Right forelimb (tissue), 1 donor: ENCODE measurements around the gene HTR2A.
"Not testable (repeated sequence)": the region's sequence is repeated elsewhere in the genome, so short reads cannot be mapped to it uniquely, and the experiment has no call there.

ENCODE experiments used
- DNase-seq: peaks from one replicate; pipeline ENCODE4 v3.0.0-alpha.2; 2018

The HTR2A gene

DNA sequence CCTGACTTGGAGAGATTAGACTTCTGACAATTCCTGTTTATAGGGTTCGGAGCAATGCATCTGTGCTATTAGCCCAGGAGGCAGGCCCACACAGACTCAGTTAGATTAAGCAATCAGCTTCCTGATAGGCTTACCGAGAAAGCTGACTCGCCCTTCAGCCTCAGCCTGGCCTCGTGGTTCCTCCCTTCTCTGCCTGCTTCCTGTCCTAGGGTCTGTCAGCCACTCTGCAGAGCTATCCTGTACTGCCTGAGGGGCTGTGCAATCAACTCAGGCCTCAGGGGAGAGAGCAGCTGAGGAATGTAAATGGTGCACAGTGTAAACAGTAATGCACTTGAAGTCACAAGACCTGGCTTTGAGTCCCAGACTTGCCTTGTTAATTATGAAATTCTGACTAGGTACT lies 30.7 kb downstream of the HTR2A start:
- no peak for DNase-seq

GRCh38 chr13:46864941-46865340 lies 31.9 kb downstream of the HTR2A start:
- DNase-seq: no peak

DNA sequence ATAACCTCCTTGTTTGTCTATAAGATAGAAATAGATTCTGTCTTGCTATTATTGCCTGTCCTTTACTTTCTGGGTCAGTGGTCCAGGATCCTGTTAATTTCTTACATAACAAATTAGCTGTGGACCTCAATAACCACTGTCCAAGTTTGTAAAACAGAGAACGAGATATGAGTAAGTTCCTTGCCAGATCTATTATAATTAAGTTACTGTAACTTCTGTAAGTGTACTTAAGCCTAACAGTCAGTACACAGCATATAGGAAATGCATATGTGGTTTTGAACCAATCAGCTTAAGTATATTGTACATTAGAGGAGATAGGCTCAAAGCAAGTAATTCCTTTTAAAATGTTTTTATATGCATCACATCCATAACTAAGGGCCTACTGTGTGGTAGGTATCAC lies 34.9 kb downstream of the HTR2A start:
- DNase-seq: no peak

DNA sequence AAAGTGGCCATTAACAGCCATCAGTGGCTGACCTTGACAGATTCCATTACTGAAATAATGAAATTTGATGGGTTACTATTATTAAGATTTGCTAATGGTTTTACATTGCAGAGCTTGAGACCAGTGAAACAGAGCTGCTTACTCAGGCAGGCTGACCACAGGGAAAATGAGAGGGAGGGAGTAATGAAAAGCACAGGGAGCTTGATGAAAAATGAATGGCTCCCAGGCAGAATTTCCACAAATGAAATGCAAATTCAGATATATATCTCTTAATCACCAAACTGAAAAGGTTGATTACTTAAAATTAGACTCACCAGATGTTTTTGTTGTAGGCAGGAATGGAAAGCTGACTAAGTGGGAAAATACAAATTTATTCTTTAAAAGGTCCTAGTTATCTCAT lies 36.1 kb downstream of the HTR2A start:
- DNase-seq: no peak

DNA sequence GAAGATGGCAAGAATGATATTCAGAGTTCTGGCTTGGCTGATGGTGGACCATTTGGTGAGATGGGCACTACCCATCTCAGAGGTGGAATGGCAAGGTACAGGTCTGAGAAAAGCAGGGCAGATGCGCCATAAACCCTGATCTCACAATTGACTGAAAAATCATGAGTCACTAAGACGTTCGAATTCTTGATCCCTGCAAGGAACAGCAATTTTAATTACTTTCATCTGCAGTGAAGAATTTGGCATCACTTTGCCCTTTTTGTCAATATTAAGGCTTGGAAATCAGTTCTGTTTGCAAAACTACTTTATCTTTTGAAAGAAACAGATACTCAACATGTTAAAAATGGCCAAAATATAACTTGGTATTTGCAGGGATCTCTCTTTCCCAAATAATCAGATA lies 38.1 kb downstream of the HTR2A start:
- DNase-seq: no peak

GRCh38 chr13:46858163-46858562 lies 38.7 kb downstream of the HTR2A start:
- DNase-seq: no peak

- DNase-seq: no peak
These were observed 41.2 kb downstream of the HTR2A start for GRCh38 chr13:46855664-46856063.

DNA sequence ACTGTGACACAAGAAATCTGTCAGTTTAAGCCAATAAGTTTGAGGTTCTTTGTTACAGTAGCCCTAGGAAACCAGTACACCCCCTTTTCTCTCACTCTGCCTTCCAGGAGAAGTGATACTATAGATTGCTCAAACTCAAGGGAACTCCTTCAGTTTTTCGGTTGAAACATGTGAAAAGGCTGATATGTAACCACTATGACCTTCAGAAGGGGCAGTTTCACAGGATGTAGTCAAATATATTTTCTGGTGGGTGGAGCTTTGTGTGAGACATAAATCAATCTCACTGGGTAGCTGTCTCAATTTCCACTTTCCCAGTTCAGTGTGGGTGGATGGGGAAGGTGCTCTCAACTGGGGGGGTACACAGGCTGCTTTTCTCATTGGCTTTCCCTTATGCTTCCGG lies 41.7 kb downstream of the HTR2A start:
- DNase-seq: no peak

GRCh38 chr13:46852168-46852567 lies 44.7 kb downstream of the HTR2A start:
- DNase-seq: no peak

GRCh38 chr13:46850214-46850613 lies 46.6 kb downstream of the HTR2A start:
- DNase-seq: no peak

GRCh38 chr13:46846726-46847125 lies 50.1 kb downstream of the HTR2A start:
- DNase-seq: no peak

- DNase-seq: no peak
These were observed 51.7 kb downstream of the HTR2A start for GRCh38 chr13:46845146-46845545.

- DNase-seq: no peak
These were observed 52.4 kb downstream of the HTR2A start for GRCh38 chr13:46844431-46844830.

DNA sequence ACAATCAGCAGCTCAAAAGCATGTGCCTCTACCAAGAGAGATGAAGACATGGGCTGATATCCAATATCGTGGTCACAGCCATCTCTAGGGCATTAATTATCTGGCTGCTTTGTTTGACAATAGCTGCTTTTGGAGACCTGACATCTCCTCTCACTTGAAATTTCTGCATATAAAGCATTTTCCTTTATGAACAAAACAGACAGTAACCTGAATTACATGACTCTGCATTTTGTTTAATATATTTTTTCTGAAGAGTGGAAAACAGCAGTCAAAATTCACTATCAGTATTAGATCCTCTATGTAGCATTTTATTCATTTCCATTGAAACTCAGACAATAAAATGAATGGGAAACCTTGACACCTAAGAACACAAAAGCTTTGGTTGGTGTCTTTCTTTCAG lies 57.5 kb downstream of the HTR2A start:
- no peak for DNase-seq

DNA sequence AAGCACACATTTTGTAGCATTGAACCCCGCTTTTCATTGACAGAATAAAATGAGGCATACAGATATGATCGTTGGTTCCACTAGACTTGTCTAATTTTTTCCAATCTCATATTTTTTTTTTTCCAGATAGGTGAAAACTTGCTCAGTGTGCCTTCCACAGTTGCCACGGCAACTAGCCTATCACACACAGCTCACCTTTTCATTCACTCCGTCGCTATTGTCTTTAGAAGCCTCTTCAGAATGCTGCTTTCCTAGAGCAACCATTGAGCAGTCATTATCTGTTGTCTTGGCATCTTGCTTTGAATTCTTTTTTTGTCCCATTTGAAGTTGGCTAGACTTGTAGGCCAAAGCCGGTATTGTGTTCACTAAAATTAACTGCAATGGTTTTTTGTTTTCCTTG lies 62.2 kb downstream of the HTR2A start:
- no peak for DNase-seq

- no peak for DNase-seq
These were observed 65.2 kb downstream of the HTR2A start for GRCh38 chr13:46831588-46832194.

DNA sequence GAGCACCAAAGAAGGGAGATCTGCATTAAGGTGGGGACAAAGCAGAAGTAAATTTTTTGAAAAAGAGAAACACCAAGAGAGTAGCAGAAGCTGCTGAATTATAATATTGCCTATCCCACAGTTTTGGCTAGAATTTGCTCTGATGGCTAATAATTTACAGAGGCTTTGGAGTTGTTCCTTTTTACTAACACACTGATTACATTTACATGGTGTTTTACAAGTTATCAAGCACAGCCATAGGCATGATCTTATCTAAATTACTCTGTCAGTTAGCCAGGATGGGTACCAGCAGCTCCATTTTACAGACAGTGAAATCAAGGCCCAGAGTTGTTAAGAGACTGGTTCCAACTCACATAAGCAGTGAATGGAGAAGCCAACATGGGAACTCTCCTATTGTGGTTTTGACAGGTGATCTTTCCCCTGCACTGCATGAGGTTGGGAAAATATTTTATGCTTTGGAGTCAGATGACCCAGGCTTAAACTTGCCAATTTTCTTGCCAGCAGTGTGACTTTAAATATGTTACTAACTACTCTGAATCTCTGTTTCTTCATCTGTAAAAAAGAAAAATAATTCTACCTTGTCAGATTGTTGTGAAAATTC lies 66.3 kb downstream of the HTR2A start:
- no peak for DNase-seq

- DNase-seq: no peak
These were observed 74.3 kb downstream of the HTR2A start for GRCh38 chr13:46822551-46822950.

GRCh38 chr13:46817838-46818476 lies 78.9 kb downstream of the HTR2A start:
- no peak for DNase-seq

GRCh38 chr13:46817095-46817494 lies 79.8 kb downstream of the HTR2A start:
- no peak for DNase-seq

GRCh38 chr13:46816371-46816770 lies 80.5 kb downstream of the HTR2A start:
- no peak for DNase-seq

DNA sequence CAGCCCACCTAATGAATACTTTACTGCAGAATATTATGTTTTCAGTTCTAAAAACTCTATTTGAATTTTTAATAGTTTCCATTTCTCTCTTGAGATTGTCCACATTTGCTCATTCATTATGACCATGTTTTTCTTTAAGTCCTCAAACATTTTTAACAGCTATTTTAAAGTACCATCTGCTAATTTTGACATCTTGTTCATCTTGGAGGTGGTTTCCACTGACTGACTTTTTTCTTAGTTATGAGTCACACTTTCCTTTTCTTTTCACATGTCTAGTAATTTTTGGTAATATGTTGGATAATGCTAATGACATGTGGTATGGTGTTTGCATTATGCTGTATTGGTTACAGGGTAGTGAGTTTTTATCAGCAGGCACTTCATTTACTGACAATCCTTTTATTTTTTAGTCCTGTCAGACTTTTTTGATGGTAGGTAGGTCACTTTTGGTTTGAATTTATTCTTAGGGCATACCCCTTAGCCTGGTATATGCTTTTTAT lies 84.5 kb downstream of the HTR2A start:
- DNase-seq: no peak

DNA sequence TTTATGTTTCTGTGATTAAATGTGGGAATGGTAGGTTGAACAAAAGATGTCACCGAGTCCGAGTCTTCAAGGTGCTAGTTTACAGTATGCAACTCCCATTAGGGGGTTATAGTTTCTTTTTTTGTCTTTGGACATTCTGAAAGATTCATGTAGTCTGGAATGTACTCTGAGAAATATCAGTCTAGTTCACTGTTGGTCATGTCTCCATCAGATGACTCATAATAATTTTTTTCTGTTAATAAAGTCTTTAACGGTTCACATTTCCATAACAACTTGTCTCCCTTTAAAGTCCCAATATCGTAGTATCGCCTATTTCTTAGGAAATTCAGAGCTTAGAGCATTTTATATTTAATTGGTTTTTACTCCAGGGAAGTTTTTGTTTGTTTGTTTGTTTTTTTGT lies 86.4 kb downstream of the HTR2A start:
- DNase-seq: no peak

- not testable (repeated sequence) for DNase-seq
These were observed 91.9 kb downstream of the HTR2A start for GRCh38 chr13:46804921-46805320.

DNA sequence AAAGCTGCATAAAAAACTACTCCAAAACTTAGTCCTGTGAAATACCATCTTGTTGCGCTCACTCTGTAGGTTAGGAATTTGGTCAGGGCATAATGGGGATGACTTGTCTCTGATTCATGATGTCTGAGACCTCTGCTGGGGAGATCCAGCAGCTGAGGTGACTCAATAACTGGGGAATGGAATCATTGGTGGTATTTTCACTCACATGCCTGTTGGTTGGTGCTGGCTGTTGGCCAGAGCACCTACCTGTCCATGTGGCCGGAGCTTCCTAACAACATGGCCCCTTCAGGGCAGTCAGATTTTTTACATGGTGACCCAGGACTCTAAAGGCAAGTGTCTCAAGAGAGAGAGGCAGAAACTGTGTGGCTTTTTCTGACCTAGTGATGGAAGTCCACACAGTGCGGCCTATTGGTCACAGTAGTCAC lies 92.5 kb downstream of the HTR2A start:
- no peak for DNase-seq
